NCI-H345 treated with DMSO at 0.1 percent for 48 hours (cell line): ENCODE results near the gene ESYT3.
"Not testable (repeated sequence)": the region's sequence is repeated elsewhere in the genome, so short reads cannot be mapped to it uniquely, and the experiment has no call there.

Experiments used
- DNase-seq: peaks from one replicate; lab custom pipeline; 2025; ENCODE audit not compliant: unreplicated experiment; lab: John Stamatoyannopoulos, UW

Gene ESYT3

DNA sequence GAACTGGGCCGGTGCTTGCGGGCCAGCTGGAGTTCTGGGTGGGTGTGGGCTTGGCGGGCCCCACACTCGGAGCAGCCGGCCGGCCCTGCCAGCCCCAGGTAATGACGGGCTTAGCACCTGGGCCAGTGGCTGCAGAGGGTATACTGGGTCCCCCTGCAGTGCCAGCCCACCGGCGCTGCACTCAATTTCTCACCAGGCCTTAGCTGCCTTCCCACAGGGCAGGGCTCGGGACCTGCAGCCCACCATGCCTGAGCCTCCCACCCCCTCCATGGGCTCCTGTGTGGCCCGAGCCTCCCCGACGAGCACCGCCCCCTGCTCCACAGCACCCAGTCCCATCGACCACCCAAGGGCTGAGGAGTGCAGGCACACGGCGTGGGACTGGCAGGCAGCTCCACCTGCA, 50.3 kb downstream of the ESYT3 start:
- DNase-seq = not testable (repeated sequence)

DNA sequence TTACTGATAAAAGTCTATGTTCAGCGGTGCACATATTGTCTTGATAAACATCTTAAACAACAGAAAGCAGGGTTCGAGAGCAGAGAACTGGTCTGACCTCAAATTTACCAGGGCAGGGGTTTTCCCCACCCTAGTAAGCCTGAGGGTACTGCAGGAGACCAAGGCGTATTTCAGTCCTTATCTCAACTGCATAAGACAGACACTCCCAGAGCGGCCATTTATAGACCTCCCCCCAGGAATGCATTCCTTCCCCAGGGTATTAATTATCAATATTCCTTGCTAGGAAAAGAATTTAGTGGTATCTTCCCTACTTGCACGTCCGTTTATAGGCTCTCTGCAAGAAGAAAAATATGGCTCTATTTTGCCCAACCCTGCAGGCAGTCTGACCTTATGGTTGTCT, 52.2 kb downstream of the ESYT3 start:
- not testable (repeated sequence) for DNase-seq

DNA sequence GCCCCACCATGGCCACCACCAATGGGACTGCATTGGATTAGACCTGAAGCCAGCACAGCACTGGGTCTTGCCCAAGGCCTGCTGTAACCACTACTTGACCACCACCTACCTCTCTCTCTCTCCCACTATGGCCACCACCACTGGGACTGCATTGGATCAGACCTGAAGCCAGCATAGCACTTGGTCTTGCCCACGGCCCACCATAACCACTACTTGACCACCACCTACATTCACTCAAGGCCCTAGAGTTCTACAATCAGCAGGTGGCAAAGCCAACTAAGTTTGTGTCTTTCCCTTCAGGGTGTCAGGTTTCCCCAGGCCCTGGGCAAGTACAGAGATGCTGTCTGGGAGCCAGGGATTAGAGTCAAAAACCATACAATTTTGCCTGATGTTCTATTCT, 57.6 kb downstream of the ESYT3 start:
- DNase-seq = no peak

DNA sequence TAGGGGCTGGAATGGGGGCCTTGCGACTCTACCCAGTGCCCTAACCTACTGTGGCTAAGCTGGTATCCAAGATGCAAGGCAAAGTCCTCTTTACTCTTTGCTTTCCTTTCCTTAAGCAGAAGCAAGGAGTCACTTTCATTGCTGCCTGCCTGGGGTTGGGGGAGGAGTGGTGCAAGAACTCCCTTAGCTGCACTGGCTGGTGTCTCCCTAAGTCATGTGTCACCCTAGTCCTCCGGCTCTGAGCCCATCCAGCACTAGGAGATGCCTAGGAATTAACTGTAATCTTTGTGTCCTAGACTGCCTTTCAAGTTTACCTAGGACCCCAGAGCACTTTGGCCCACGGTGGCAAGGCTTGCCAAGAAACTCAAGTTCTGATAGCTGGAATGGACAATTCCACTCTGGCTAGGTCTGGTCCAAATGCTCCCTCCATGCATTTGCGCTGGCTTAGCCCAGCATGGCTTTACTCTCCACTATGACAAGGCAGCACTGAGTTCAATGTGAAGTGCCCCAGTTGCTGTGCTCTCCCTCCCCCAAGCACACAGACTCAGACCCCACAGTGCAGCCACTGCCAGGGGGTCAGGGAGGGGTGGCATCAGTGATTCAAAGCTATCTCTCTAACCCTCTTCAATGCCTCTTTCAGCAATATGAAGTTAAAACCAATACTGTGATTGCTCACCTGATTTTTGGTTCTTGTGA, 58.7 kb downstream of the ESYT3 start:
- DNase-seq = no peak

DNA sequence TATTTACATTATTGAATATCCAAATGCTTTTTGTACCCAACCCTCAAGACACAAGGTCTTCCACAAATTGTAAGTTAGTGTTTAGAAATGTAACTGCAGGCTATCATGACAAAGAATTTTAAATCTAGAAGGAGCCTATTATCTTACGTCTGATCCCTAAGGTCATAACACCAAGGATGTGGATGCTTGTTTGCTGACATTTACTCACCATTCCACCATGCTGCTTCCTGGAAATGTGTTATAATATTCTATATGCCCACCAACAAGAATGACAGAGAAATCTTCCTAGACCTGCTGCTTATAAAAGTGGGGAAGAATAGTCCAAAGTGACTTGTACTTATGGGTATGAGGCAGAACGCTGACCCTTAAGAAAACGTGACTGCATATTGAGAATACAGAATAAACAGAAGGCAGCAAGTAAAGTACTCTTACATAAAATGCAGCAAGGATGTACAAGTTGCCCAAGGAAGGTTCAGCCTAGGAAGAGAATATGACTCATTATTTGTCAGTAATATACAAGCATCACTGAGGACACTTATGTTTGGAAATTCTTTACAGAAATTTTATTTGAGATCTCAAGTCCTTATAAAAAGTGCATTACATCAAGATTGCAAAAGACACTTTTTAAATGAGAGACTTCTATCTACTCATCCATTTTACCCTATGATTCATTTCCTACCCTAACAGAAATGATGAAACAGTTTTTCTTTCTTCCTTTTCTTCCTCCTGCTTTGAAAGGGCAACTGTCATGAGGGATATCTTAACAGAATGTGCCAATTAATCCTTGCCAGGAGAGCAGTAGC, 59.6 kb downstream of the ESYT3 start:
- DNase-seq = no peak

DNA sequence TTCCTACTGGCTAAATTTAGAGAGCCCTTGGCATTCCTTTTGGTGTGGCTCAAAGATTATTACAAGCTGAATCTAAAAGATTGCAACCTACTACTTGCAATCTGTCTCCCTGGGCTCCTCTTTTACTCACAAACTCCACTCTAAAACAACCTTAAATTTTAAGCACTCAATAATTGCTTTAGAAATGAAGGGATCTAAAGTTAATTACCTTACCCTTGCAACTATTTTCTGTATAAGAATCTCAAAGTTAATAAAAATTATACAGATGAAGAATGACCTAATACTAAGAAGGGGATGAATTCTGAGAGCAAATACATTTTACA, 60.2 kb downstream of the ESYT3 start:
- DNase-seq = no peak

DNA sequence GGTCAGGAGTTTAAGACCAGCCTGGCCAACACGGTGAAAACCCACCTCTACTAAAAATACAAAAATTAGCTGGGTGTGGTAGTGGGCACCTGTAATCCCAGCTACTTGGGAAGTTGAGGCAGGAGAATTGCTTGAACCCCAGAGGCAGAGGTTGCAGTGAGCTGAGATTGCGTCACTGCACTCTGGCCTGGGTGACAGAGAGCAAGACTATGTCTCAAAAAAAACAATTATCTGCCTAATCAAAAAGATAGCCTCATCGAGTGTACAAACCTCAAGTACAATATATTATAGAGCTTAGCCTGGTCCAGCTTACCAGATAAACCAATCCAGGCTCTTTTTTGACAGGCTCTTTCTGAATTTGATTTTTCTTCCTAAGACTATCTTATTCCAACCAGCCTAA, 61.2 kb downstream of the ESYT3 start:
- not testable (repeated sequence) for DNase-seq

DNA sequence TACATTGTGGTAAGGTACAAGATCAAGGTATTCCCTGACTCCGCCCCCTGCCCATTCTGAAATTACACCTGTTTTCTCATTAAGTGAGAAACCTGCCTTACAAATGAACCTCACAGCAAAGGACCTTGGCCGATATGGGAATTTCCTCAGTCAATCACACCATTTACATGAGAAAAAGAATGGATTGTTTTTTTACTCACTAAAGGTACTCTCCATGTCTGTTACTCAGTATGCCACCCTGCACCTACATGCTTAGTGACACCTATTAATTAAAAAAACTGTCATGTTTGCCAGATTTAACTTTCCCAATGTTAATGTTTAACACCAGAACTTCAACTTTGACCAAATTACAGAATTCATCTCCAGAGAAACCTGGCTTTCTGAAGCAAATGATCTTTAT, 62.0 kb downstream of the ESYT3 start:
- no peak for DNase-seq

DNA sequence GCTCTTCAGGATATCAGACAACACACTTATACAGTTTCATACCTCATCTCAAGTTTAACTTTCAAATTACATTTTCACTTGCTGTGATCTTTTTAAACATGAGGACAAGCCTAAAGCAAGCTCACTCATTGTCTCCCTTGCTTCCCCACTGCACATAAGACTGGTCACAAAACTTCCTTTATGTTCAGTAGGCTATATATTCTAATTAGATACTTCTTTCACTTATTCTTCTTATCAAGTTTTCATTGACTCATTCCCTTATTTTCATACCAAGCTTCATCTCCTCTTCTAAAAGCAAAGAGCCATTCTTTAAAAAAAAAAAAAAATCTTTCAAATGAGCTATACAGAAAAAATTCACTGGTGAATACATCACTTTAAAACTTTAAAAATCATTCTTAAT, 62.6 kb downstream of the ESYT3 start:
- DNase-seq = no peak

DNA sequence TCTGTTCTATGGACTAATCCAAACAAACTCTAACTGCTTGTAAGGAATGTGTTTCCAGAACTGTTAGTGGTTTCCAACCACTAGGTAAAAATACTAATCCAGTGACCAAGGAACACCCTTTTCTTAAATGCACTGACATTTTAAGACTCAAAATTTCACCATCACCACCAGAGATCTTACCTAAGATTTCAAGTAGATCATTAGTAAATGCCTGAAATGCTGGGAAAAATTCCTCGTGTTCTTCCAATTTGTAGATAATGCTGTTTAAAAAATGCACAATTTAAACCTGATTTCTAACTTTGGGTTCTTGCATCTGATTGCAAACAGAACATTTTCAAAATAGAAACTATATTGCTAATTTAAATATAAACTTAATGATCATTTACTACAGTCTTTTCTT, 63.4 kb downstream of the ESYT3 start:
- DNase-seq = no peak

DNA sequence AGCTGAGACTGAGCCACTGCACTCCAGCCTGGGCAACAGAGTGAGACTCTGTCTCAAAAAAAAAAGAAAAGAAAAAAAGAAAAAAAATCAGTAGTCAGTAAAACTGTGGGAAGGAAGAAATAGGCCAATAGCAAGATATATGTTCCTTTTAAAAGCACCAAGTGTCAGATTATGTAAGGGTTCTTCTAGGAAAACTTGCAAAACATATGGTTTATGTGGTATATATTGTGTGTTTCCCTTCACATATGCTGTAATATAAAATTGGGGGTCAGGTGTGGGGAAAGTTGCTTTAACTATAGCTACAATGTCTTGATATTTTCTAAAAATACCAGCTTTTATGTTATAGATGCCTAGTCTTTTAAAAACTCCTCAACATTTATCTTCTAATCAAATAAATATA, 64.6 kb downstream of the ESYT3 start:
- DNase-seq = no peak

DNA sequence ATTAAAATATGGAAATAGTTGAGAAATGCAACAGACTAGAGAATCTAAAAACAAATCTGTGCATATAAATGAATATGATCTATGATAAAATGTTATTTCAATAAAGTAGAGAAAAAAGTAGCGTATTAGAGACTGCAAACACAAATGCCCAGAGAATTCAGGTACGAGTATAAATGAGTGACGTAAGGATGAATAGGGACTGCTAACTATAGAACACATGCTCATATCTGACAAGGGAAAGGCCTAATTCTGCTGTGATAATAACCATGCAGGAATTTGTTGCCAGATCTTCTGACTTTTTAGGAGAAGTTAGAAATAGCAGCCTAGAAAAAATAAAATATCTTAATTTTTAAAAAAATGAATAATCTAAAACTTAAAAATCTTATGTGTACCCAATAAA, 73.1 kb downstream of the ESYT3 start:
- DNase-seq = no peak

DNA sequence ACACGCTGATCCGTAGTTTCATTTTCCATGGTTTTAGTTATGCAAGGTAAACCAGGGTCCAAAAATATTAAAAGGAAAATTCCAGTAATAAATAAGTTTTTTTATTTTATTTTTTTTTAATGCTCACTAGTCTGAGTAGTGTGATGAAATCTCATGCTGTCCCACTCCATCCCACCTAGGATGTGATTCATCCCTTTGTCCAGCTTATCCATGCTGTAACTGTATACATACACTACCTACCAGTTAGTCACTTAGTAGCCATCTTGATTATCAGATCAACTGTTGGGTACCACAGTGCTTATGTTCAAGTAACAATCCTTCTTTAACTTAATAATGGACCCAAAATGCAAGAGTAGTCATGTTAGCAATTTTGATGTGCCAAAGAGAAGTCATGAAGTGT, 75.2 kb downstream of the ESYT3 start:
- DNase-seq = no peak

DNA sequence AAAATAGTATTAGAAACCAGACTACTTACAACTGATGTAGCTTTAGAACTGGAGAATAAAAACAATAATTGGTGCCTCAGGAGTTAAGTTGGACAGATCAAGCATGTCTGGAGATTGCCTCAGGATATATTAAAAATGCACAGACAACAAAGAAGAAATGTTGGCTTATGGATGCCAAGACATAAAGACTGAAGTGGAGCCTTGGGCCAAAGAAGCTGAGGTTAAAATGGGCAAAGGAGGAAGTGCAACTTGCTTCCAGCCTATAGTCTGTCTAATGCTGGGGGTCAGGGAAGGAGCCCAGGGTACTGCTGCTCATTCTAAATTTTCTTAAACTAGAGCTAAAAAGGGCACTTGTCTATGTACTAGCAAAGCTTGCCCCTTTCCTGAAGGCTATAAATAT, 77.5 kb downstream of the ESYT3 start:
- DNase-seq = no peak

DNA sequence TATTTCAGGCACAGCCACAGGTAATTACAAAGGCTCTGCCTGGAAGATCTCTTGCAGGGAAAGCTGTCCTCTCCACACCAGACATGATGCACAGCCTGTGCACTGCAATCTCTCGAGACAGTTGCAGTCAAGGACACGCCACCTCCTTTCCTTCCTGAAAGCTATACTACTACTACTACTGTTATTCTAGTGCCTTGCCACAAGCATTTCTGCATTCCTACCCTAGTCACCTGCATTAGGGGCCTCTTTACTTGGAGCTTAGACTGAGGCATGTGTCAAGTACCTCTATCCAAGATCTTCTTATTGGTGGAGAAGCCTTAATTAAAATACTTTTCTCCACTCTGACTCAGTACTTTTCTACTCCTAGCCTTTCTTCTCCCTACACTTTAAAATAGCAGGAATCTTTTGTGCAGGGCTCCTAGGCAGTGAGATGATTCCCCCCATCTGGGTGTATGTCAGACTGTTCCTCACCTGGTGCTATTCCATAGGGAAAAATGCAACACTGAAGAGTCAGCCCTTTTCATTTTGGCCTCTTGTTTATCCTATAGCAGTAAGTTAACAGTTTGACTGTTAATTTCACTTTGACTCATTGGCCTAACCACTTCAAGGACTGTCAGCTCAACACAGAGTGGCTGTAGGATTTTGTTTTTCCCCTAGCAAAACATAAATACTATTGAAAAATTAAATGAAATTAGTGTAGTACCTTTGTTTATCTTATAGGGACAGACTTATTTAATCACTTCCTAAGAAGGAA, 78.9 kb downstream of the ESYT3 start:
- no peak for DNase-seq

DNA sequence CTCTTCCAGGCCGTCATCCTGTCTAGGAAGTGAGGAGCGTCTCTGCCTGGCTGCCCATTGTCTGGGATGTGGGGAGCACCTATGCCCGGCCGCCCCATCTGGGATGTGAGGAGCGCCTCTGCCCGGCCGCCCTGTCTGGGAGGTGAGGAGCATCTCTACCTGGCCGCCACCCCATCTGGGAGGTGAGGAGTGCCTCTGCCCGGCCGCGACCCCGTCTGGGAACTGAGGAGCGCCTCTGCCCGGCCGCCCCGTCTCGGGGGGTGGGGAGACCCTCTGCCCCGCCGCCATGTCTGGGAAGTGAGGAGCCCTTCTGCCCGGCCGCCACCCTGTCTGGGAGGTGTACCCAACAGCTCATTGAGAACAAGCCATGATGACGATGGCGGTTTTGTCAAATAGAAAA, 87.0 kb downstream of the ESYT3 start:
- DNase-seq = not testable (repeated sequence)
